Effector memory CD8-positive, alpha-beta T cell (primary cell): Measurements from ENCODE around the gene RASSF8.

Experiments
- ATAC-seq: fragments of 150-1000 bp; cut with Tn5 transposase; replicated peaks from 2 replicates; pipeline ENCODE4 v1.10.0; 2021; ENCODE audit warnings: mild to moderate bottlenecking, moderate library complexity
- DNase-seq, 3 experiments: peaks; one replicate each; pipeline ENCODE4 v3.0.0; 2021
- H3K27ac Mint-ChIP-seq, 2 donors: one replicate each; pipeline ENCODE4 v1.8.0; 2022; ENCODE audit warnings: mild to moderate bottlenecking in 2 of 2, mixed read lengths in 2 of 2, moderate library complexity in 2 of 2
- H3K27me3 Mint-ChIP-seq, 2 donors: one replicate each; pipeline ENCODE4 v1.8.0; 2022; ENCODE audit warnings: mixed read lengths in 2 of 2
- H3K36me3 Mint-ChIP-seq: one replicate; pipeline ENCODE4 v1.8.0; 2022; ENCODE audit warnings: mild to moderate bottlenecking, moderate library complexity, mixed read lengths; ENCODE audit not compliant: insufficient read depth
- H3K4me1 Mint-ChIP-seq, 2 donors: one replicate each; pipeline ENCODE4 v1.8.0; 2022; ENCODE audit warnings: low read depth in 2 of 2, mixed read lengths in 2 of 2
- H3K4me3 Mint-ChIP-seq, 2 donors: one replicate each; pipeline ENCODE4 v1.8.0; 2022; ENCODE audit warnings: mild to moderate bottlenecking in 2 of 2, mixed read lengths in 2 of 2, moderate library complexity in 2 of 2
- H3K9me3 Mint-ChIP-seq, 2 donors: one replicate each; pipeline ENCODE4 v1.8.0; 2022; ENCODE audit warnings: mixed read lengths in 2 of 2

RASSF8 gene

GRCh38 chr12:26121323-26122060 is 163.0 kb downstream of the RASSF8 start:
- Mint-ChIP-seq H3K27ac (no peak overlapping the region), H3K4me3 (peak overlapping the region; percentile 62 to 75), H3K9me3 (no peaks in the 10 kb centered on the region), H3K27me3 (peaks cover 76 to 82% of the 10 kb centered on the region in 2 donors), H3K36me3 (no peaks in the 10 kb centered on the region), H3K4me1 (peaks cover 25 to 28% of the 10 kb centered on the region in 2 donors)
- no peak for DNase-seq
- no peak for ATAC-seq

- ATAC-seq (peak; percentile 54), DNase-seq (no peak)
- Mint-ChIP-seq H3K27me3 (peaks cover 76 to 79% of the 10 kb centered on the region in 2 donors), H3K36me3 (no peaks in the 10 kb centered on the region), H3K9me3 (no peaks in the 10 kb centered on the region), H3K4me1 (peaks cover 25 to 31% of the 10 kb centered on the region in 2 donors), H3K27ac (no peak overlapping the region), H3K4me3 (peak overlapping the region; percentile 68 to 75)
Observed at GRCh38 chr12:26122061-26122680, 163.7 kb downstream of the RASSF8 start.

GRCh38 chr12:26122681-26123481 is 164.4 kb downstream of the RASSF8 start:
- ATAC-seq (peak; percentile 25), DNase-seq (no peak)
- no peak overlapping the region for H3K27ac Mint-ChIP-seq
- peak overlapping the region; percentile 68 to 75 for H3K4me3 Mint-ChIP-seq
- no peaks in the 10 kb centered on the region for H3K36me3 Mint-ChIP-seq
- H3K27me3 Mint-ChIP-seq, result peaks cover 79 to 83% of the 10 kb centered on the region in 2 donors
- peaks cover 25 to 31% of the 10 kb centered on the region in 2 donors for H3K4me1 Mint-ChIP-seq
- no peaks in the 10 kb centered on the region for H3K9me3 Mint-ChIP-seq

GRCh38 chr12:26123482-26123980 is 165.0 kb downstream of the RASSF8 start:
- DNase-seq, result no peak
- H3K4me1 Mint-ChIP-seq, result peaks cover 25 to 31% of the 10 kb centered on the region in 2 donors
- H3K27ac Mint-ChIP-seq, result no peak overlapping the region
- H3K27me3 Mint-ChIP-seq, result peaks cover 79 to 83% of the 10 kb centered on the region in 2 donors
- H3K9me3 Mint-ChIP-seq, result no peaks in the 10 kb centered on the region
- ATAC-seq, result no peak
- H3K36me3 Mint-ChIP-seq, result no peaks in the 10 kb centered on the region
- peak overlapping the region; percentile 75 to 79 for H3K4me3 Mint-ChIP-seq

GRCh38 chr12:26124446-26125399 is 166.2 kb downstream of the RASSF8 start, which contains the start of gene BHLHE41:
Gene BHLHE41 (minus strand): TSS chr12:26125037. CDS start chr12:26124779, 258 bp downstream.
- Mint-ChIP-seq H3K9me3 (no peaks in the 10 kb centered on the region), H3K27ac (no peak within 1 kb of the TSS), H3K27me3 (peaks cover 79 to 80% of the 10 kb centered on the region in 2 donors), H3K36me3 (no peaks in the 10 kb centered on the region), H3K4me3 (peak within 1 kb of the TSS; percentile 77 to 79), H3K4me1 (peaks cover 25 to 31% of the 10 kb centered on the region in 2 donors)
- DNase-seq (no peak), ATAC-seq (no peak)

GRCh38 chr12:26125400-26126339 is 167.2 kb downstream of the RASSF8 start:
- H3K27me3 Mint-ChIP-seq, result peaks cover 73 to 76% of the 10 kb centered on the region in 2 donors
- ATAC-seq (peak; percentile 24), DNase-seq (no peak)
- H3K9me3 Mint-ChIP-seq, result no peaks in the 10 kb centered on the region
- H3K27ac Mint-ChIP-seq, result no peak overlapping the region
- peaks cover 25 to 31% of the 10 kb centered on the region in 2 donors for H3K4me1 Mint-ChIP-seq
- peak overlapping the region; percentile 77 to 79 for H3K4me3 Mint-ChIP-seq
- H3K36me3 Mint-ChIP-seq, result no peaks in the 10 kb centered on the region

- no peak overlapping the region for H3K27ac Mint-ChIP-seq
- peak overlapping the region; percentile 77 to 79 for H3K4me3 Mint-ChIP-seq
- no peaks in the 10 kb centered on the region for H3K9me3 Mint-ChIP-seq
- H3K36me3 Mint-ChIP-seq, result no peaks in the 10 kb centered on the region
- peaks cover 71 to 76% of the 10 kb centered on the region in 2 donors for H3K27me3 Mint-ChIP-seq
- DNase-seq, result no peak
- H3K4me1 Mint-ChIP-seq, result peaks cover 22 to 31% of the 10 kb centered on the region in 2 donors
- ATAC-seq, result peak; percentile 34
Observed at GRCh38 chr12:26126340-26127284, 168.1 kb downstream of the RASSF8 start.

- Mint-ChIP-seq H3K36me3 (no peaks in the 10 kb centered on the region), H3K27me3 (peaks cover 72 to 78% of the 10 kb centered on the region in 2 donors), H3K27ac (no peak overlapping the region), H3K4me3 (no peak overlapping the region), H3K4me1 (peaks cover 21 to 31% of the 10 kb centered on the region in 2 donors), H3K9me3 (no peaks in the 10 kb centered on the region)
- DNase-seq (no peak), ATAC-seq (no peak)
Observed at GRCh38 chr12:26127404-26127803, 168.9 kb downstream of the RASSF8 start.

GRCh38 chr12:26128168-26128567 is 169.7 kb downstream of the RASSF8 start:
- H3K4me1 Mint-ChIP-seq, result peaks cover 17 to 25% of the 10 kb centered on the region in 2 donors
- ATAC-seq (no peak), DNase-seq (no peak)
- peaks cover 74 to 82% of the 10 kb centered on the region in 2 donors for H3K27me3 Mint-ChIP-seq
- H3K4me3 Mint-ChIP-seq, result no peak overlapping the region
- no peaks in the 10 kb centered on the region for H3K36me3 Mint-ChIP-seq
- H3K27ac Mint-ChIP-seq, result no peak overlapping the region
- H3K9me3 Mint-ChIP-seq, result no peaks in the 10 kb centered on the region
